Thymus (tissue), 11 donors: ENCODE measurements around the gene C1orf159. TPM values are rescaled to one million over a fixed set of nuclear protein-coding genes. Genes with fewer than 3 reads are reported as not detected.

Source experiments
- DNase-seq, 9 donors: peaks; one replicate each; pipeline ENCODE4 v3.0.0-alpha.2; 2013; ENCODE audit warnings: low spot score in 9 of 9, low read depth in 6 of 9, missing footprints in 1 of 9
- H3K27ac ChIP-seq, 2 donors: one replicate each; pipeline ENCODE4 v1.5.1; 2013; ENCODE audit warnings: control low read depth in 1 of 2, low read depth in 1 of 2, low read length in 1 of 2, mild to moderate bottlenecking in 1 of 2, moderate library complexity in 1 of 2
- H3K27me3 ChIP-seq, 2 donors: one replicate each; pipeline ENCODE4 v1.5.1; 2013; ENCODE audit warnings: low read length in 1 of 2; ENCODE audit not compliant: control insufficient read depth in 2 of 2, insufficient read depth in 1 of 2
- H3K36me3 ChIP-seq, 2 donors: one replicate each; pipeline ENCODE4 v1.5.1; 2013; ENCODE audit warnings: low read length in 1 of 2, mild to moderate bottlenecking in 1 of 2, moderate library complexity in 1 of 2; ENCODE audit not compliant: control insufficient read depth in 2 of 2, insufficient read depth in 2 of 2
- H3K4me1 ChIP-seq, 2 donors: one replicate each; pipeline ENCODE4 v1.5.1; 2013; ENCODE audit warnings: low read length in 2 of 2; ENCODE audit not compliant: control insufficient read depth in 2 of 2, insufficient read depth in 2 of 2
- H3K4me3 ChIP-seq, 2 donors: one replicate each; pipeline ENCODE4 v1.5.1; 2013; ENCODE audit warnings: low read length in 2 of 2, control low read depth in 1 of 2, mild to moderate bottlenecking in 1 of 2
- H3K9me3 ChIP-seq, 2 donors: one replicate each; pipeline ENCODE4 v1.5.1; 2013; ENCODE audit warnings: low read length in 1 of 2, mild to moderate bottlenecking in 1 of 2; ENCODE audit not compliant: control insufficient read depth in 2 of 2, insufficient read depth in 1 of 2
- WGBS: extraction: QIAGEN DNeasy Blood & Tissue Kit; methylation state at CpG from one replicate; pipeline ENCODE4 v1.1.7; 2013; 5-methylcytosine and 5-hydroxymethylcytosine counted together
- polyA plus RNA-seq: library from polyadenylated mRNA; stranded (reverse); fragments of 200-250 nt; gene quantifications from one replicate; pipeline ENCODE4 v1.2.3, GENCODE V29; 2013
- total RNA-seq: library from RNA; stranded (reverse); fragments of 120-200 nt; gene quantifications from one replicate; pipeline ENCODE4 v1.2.4, GENCODE V29; 2013
- donor health status: healthy.

C1orf159 gene
- total and polyA plus RNA-seq, 2 donors: 5.0 to 17.8 TPM

GRCh38 chr1:1122078-1122811 lies 6.4 kb upstream of the C1orf159 start:
- Histone ChIP-seq H3K9me3 (peaks cover 0 to 14% of the 10 kb centered on the region in 2 donors), H3K27ac (no peak overlapping the region), H3K36me3 (no peaks in the 10 kb centered on the region), H3K27me3 (peaks cover 19 to 52% of the 10 kb centered on the region in 2 donors), H3K4me1 (peaks cover 0 to 16% of the 10 kb centered on the region in 2 donors), H3K4me3 (peak overlapping the region in 1 of 2 donors; percentile 18)
- peak in 7 of 9 donors; percentile 48 to 83 (median 69) for DNase-seq
- 19% methylated on average over 39 of the region's 39 CpGs for WGBS

GRCh38 chr1:1121611-1122077 lies 5.8 kb upstream of the C1orf159 start:
- Histone ChIP-seq H3K36me3 (no peaks in the 10 kb centered on the region), H3K9me3 (peaks cover 0 to 14% of the 10 kb centered on the region in 2 donors), H3K27ac (no peak overlapping the region), H3K4me3 (no peak overlapping the region), H3K4me1 (peaks cover under 1 to 17% of the 10 kb centered on the region in 2 donors), H3K27me3 (peaks cover 20 to 58% of the 10 kb centered on the region in 2 donors)
- no peak for DNase-seq
- 69% methylated on average over 15 of the region's 15 CpGs for WGBS

- Histone ChIP-seq H3K4me3 (no peak overlapping the region), H3K4me1 (peaks cover 3 to 18% of the 10 kb centered on the region in 2 donors), H3K27me3 (peaks cover 20 to 60% of the 10 kb centered on the region in 2 donors), H3K36me3 (no peaks in the 10 kb centered on the region), H3K27ac (no peak overlapping the region), H3K9me3 (peaks cover 0 to 14% of the 10 kb centered on the region in 2 donors)
- DNase-seq: no peak
- WGBS: 90% methylated on average over 25 of the region's 25 CpGs
Observed at GRCh38 chr1:1120866-1121591, 5.1 kb upstream of the C1orf159 start.

GRCh38 chr1:1120096-1120495 lies 4.2 kb upstream of the C1orf159 start:
- no peak overlapping the region for H3K27ac ChIP-seq
- no peak for DNase-seq
- peaks cover 5 to 20% of the 10 kb centered on the region in 2 donors for H3K4me1 ChIP-seq
- peaks cover 20 to 61% of the 10 kb centered on the region in 2 donors for H3K27me3 ChIP-seq
- 64% methylated on average over 16 of the region's 16 CpGs for WGBS
- no peaks in the 10 kb centered on the region for H3K36me3 ChIP-seq
- H3K9me3 ChIP-seq: peaks cover 0 to 14% of the 10 kb centered on the region in 2 donors
- H3K4me3 ChIP-seq: no peak overlapping the region

GRCh38 chr1:1119272-1119890 lies 3.5 kb upstream of the C1orf159 start:
- peaks cover 20 to 68% of the 10 kb centered on the region in 2 donors for H3K27me3 ChIP-seq

GRCh38 chr1:1118876-1119220 lies 3.0 kb upstream of the C1orf159 start:
- no peak for DNase-seq
- Histone ChIP-seq H3K36me3 (no peaks in the 10 kb centered on the region), H3K9me3 (peaks cover 1 to 18% of the 10 kb centered on the region in 2 donors), H3K4me1 (peaks cover 9 to 23% of the 10 kb centered on the region in 2 donors), H3K27me3 (peaks cover 20 to 68% of the 10 kb centered on the region in 2 donors), H3K27ac (no peak overlapping the region), H3K4me3 (no peak overlapping the region)
- 95% methylated on average over 11 of the region's 11 CpGs for WGBS

More at GRCh38 chr1:1119272-1119890, 3.5 kb upstream of the C1orf159 start:
- Histone ChIP-seq H3K4me1 (peaks cover 9 to 23% of the 10 kb centered on the region in 2 donors), H3K36me3 (no peaks in the 10 kb centered on the region), H3K9me3 (peaks cover 0 to 17% of the 10 kb centered on the region in 2 donors), H3K27ac (no peak overlapping the region), H3K4me3 (no peak overlapping the region)
- WGBS: 94% methylated on average over 20 of the region's 20 CpGs
- DNase-seq: no peak

- peaks cover 1 to 2% of the 10 kb centered on the region in 2 donors for H3K36me3 ChIP-seq
- no peak overlapping the region for H3K27ac ChIP-seq
- H3K27me3 ChIP-seq: peaks cover 20 to 68% of the 10 kb centered on the region in 2 donors
- H3K4me3 ChIP-seq: no peak overlapping the region
- peaks cover 5 to 18% of the 10 kb centered on the region in 2 donors for H3K9me3 ChIP-seq
- peaks cover 9 to 23% of the 10 kb centered on the region in 2 donors for H3K4me1 ChIP-seq
- no peak for DNase-seq
- WGBS: 92% methylated on average over 33 of the region's 33 CpGs
Observed at GRCh38 chr1:1118011-1118875, 2.4 kb upstream of the C1orf159 start.

- Histone ChIP-seq H3K9me3 (peaks cover 7 to 22% of the 10 kb centered on the region in 2 donors), H3K27ac (no peak overlapping the region), H3K4me1 (peaks cover 9 to 17% of the 10 kb centered on the region in 2 donors), H3K27me3 (peaks cover 20 to 61% of the 10 kb centered on the region in 2 donors), H3K4me3 (no peak overlapping the region), H3K36me3 (peaks cover 3 to 4% of the 10 kb centered on the region in 2 donors)
- WGBS: 66% methylated on average over 20 of the region's 20 CpGs
- DNase-seq: no peak
Observed at GRCh38 chr1:1117469-1117831, 1.6 kb upstream of the C1orf159 start.
